Measurements from ENCODE around the gene CLEC16A.

DNA sequence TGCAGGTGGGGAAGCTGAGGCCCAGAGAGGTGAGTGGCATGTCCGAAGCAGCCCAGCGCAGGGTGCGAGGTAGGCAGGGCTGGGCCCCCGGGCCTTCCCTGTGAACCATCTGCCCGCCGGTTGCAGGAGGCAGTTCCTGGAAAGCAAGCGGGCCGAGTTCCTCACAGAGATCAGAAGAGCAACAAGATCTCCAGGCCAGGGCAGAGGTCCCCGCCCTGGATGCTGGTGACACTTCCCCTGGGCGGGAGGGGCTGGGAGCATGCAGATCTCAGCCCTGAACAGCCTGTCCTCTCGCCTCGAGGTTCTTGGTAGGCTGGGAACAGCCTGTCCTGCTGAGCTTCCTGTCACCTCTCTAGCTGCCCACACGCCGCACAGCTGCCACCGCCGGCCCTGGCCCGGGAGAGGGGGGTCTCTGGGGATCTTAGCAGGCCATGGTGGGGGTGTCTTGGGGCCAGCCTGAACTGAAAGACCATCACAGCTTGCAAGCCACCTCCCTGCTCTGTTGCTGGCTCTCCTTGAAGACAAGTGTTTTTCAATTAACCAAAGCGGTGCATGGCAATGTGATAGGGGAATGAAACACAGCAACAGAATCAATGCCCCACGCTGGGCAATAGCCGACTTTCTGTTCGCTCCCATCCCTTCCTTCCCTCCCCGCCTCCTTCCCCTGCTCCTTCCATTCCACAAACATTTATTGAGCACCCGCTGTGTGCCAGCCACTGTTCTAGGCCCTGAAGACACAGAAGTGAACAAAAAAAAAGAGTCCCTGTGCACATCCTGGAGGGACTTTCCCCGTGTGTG lies 279.9 kb downstream of the CLEC16A start:
- TF ChIP-seq, protein P1, sequence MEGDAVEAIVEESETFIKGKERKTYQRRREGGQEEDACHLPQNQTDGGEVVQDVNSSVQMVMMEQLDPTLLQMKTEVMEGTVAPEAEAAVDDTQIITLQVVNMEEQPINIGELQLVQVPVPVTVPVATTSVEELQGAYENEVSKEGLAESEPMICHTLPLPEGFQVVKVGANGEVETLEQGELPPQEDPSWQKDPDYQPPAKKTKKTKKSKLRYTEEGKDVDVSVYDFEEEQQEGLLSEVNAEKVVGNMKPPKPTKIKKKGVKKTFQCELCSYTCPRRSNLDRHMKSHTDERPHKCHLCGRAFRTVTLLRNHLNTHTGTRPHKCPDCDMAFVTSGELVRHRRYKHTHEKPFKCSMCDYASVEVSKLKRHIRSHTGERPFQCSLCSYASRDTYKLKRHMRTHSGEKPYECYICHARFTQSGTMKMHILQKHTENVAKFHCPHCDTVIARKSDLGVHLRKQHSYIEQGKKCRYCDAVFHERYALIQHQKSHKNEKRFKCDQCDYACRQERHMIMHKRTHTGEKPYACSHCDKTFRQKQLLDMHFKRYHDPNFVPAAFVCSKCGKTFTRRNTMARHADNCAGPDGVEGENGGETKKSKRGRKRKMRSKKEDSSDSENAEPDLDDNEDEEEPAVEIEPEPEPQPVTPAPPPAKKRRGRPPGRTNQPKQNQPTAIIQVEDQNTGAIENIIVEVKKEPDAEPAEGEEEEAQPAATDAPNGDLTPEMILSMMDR (IDR thresholded peaks at IDR 0.05), result no peak
- peak in 2 of 3 donors; percentile 50 to 74 for TF ChIP-seq POLR2AphosphoS5 (IDR thresholded peaks at IDR 0.05)

All from transverse colon (tissue), 4 donors.